GM21381 (cell line): ENCODE results near the gene EPHA1.

ENCODE experiments used
- ATAC-seq: cut with Tn5 transposase; IDR thresholded peaks from one replicate; pipeline ENCODE4 v1.9.1; 2021; ENCODE audit warnings: mild to moderate bottlenecking, moderate library complexity; ENCODE audit not compliant: unreplicated experiment

EPHA1 gene

DNA sequence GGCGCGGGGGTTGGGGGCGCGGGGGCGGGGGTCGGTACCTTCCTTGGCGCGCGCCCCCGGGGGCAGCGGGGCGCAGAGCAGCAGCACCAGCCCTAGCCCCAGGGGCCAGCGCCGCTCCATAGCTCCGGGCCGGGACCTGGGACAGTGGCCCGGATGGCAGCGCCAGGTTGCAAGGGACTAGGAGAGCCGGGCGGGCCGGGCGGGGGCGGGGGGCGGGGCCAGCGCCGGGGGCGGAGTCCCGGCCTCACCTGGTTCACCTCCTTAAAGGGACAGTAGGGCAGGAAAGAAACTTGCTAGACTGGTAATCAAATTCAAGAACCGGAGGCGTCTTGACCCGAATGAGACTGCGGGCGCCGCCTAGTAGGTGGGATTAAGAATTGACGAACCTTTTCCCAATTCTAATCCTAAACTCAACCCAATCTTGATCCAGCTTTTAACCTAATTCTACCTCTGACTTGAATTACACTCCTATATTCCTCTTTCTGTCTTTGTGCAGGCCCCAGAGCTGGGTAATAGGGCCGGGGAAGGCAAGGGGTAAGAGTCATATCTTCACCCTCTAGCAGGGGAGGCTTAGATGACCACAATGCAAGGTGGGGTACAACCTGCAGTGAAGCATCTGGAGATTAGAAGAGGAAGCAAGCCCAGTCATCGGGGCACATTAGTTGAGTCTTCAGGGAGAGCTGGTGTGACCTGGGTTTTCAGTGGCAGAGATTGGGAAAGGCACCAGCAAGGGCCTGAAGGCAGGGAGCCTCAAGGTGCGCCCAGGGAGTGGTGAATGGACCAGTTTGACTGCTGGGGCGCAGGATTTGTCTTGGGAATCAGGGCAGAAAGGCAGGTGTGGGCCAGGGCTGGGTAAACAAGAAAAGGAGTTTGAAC is at the start of gene EPHA1:
TSS of gene EPHA1 (minus strand) at position 171 of the 876 bp plus-strand sequence. CDS start at position 120, 51 bp downstream.
- no peak for ATAC-seq

- no peak for ATAC-seq
These were observed 49.6 kb upstream of the EPHA1 start for GRCh38 chr7:143458263-143458662.

- ATAC-seq = no peak
These were observed 48.5 kb upstream of the EPHA1 start for GRCh38 chr7:143456992-143457793.

DNA sequence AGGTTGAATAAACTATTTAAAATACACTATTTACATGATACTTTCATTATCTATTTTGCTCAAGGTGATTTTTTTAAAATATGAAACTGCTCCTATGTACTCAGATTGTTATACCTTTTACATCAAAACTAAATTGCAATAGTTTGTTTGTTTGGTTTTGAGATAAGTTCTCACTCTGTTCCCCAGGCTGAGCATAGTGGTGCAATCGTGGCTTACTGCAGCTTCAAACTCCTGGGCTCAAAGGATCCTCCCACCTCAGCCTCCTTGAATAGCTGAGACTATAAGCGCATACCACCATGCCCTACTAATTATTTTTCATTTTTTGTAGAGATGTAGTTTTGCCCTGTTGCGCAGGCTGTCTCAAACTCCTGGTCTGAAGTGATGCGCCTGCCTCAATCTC is 47.3 kb upstream of the EPHA1 start:
- ATAC-seq = no peak

- ATAC-seq = no peak
These were observed 46.8 kb upstream of the EPHA1 start for GRCh38 chr7:143455491-143455890.

GRCh38 chr7:143454091-143454680 is 45.5 kb upstream of the EPHA1 start:
- ATAC-seq = no peak

- ATAC-seq = no peak
These were observed 43.8 kb upstream of the EPHA1 start for GRCh38 chr7:143452495-143452894.

- ATAC-seq = no peak
These were observed 43.1 kb upstream of the EPHA1 start for GRCh38 chr7:143451746-143452145.

DNA sequence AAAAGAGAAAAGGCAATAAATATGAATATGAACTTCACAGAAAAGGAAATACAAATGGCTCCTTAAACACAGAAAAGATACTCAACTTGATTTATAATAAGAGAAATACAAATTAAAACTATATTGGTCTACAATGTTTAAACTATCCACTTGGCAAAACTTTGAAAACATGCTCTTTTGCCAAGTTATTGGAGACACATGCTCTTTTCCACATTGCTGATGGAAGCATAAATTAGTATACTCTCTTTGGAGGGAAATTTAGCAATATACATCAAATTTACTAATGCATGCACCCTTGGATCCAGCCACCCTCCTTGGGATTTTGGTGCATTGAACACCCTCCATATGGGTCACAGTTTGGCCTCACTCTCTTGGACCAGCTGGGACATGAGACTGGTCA is 42.5 kb upstream of the EPHA1 start:
- no peak for ATAC-seq

GRCh38 chr7:143449793-143450192 is 41.1 kb upstream of the EPHA1 start:
- ATAC-seq = no peak

GRCh38 chr7:143448429-143448828 is 39.8 kb upstream of the EPHA1 start:
- ATAC-seq = no peak

DNA sequence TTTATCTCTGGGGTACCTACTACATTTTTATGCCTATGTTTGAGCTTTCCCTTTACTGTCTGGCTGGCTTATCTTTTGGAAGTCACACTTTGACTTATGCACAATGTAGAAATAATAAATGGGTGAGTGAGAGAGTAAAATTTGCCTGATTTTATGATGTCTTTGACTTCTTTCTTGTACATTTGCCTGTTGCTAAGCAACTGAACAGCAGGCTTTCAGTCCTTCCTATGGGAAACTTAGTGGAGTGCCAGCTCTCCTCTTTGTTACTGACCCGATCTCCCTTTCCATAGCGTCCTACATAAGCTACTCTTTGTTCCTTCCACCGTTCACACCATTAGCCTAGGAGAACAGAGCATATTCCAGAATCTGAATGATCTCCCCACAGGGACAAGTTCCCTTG is 38.8 kb upstream of the EPHA1 start:
- no peak for ATAC-seq

DNA sequence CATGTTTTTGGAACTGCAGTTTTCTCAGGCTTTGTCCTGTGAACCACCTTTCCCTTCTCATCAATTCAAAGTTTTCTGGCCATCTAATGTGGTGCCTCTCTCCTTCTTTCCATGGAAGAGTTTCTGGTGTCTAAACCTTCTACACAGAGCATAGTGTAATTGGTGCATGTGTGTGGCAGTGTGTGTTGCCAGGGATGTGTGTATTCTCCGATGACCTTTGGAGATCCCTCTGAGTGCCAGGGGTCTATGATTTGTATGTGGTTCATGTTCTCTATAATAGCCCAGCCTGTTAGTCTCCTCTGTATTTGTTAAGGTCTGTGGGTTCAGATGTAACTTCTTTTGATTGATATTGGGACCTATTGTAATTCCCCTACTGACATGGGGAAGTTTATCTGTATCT is 36.1 kb upstream of the EPHA1 start:
- no peak for ATAC-seq

DNA sequence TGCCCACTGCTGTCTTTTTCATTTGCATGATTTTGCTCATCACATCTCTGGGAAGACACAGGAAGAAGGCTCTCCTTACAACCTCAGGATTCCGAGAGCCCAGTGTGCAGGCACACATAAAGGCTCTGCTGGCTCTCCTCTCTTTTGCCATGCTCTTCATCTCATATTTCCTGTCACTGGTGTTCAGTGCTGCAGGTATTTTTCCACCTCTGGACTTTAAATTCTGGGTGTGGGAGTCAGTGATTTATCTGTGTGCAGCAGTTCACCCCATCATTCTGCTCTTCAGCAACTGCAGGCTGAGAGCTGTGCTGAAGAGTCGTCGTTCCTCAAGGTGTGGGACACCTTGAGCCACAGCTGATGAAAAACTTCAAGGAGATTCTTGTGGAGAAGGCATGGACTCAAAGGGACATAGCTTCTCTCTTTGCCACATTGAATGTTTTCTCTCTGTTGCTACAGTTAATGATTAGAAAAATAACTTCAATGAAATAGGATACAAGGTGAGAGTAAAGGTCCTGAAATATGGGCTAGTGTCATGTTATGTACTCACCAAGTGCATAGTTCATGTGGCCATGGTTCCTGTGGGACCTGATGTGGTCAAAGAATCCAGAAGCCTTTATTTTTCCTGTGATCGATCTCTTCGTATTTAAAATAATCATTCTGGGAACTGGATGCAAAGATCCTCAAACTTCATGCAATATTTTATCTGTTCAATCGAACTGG is 35.6 kb upstream of the EPHA1 start:
- no peak for ATAC-seq

DNA sequence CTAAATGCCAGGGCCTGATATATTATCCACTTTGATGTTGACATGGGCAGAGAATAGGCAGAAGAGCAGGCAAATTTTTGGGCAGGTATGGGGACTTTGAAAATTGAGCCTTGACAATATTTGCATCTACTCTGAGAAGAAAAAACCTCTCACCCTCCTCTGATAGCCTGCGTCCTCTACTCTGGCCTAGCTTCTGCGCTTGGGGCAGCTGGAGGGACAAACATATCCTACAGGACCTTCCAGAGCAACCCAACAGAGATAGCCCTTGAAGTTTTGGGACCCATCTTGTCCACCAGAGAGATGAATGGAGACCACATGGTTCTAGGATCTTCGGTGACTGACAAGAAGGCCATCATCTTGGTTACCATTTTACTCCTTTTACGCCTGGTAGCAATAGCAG is 34.5 kb upstream of the EPHA1 start, which contains the start of gene TAS2R60:
TSS of gene TAS2R60 (plus strand) at position 301 of the 400 bp plus-strand sequence. CDS start at position 301, 0 bp downstream.
- no peak for ATAC-seq

GRCh38 chr7:143439866-143440265 is 31.2 kb upstream of the EPHA1 start:
- no peak for ATAC-seq

DNA sequence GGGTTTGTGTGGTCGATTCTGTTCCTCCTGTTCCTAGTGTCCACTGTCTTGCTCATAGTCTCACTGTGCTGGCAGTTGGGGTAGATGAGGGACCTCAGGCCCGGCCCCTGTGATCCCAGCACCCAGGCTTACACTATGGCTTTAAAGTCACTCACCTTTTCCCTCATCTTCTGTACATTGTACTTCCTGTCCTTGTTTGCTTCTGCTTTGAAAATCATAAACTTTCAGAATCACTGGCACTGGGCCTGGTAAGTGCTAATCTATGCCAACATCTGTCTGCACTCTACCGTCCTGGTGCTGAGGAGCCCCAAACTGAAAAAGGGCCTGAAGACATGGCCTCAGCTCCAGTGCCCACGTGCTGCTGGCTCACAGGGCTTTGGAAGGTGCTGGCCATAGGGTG is 28.9 kb upstream of the EPHA1 start:
- no peak for ATAC-seq

DNA sequence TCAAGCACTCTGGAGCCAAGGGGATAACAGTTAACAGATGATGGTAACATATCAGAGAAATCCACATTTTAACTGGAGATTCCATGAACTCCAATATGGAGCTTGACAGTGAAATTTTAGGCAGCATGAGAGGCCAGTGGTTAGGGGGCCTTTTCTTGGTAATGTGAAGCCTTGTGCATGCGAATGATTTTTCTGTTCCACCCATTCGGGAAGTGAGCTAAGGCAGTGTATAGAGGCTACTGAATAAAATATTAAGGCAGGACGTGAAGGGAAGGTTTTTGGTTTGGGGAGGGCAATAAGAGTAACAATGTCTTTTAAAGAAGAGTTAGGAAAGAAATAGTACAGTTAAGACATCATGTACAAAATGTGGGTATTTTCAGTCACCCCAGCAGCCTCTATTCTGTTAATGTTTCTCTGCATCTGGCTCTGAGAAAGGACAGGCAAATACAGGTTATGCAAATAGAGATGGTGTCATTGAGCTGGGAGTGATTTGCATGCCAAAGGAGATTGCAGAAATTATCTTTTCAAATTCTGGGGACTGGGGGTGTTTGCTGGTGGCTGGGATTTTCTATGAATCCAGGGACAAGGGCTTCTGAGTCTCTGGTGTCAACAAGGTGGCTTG is 27.8 kb upstream of the EPHA1 start:
- peak; percentile 90 for ATAC-seq

DNA sequence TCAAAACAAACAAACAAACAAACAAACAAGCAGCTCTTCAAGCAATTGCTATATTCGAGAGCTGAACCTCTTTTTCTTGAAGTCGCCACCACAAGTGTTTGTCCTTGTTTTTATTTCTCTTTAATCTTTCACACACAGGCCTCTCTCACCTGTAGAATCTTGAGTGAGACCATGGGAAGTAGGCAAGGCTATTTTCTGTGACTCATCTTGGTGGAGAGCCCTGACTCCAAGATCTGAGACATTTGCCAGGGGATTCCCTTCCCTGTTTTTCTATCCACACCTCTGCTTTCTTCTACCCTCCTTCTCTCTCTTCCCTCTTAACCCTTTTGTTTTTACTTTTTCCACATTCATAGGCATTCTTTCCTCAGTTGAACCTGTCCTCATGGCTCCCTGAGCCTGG is 26.6 kb upstream of the EPHA1 start:
- ATAC-seq = no peak

DNA sequence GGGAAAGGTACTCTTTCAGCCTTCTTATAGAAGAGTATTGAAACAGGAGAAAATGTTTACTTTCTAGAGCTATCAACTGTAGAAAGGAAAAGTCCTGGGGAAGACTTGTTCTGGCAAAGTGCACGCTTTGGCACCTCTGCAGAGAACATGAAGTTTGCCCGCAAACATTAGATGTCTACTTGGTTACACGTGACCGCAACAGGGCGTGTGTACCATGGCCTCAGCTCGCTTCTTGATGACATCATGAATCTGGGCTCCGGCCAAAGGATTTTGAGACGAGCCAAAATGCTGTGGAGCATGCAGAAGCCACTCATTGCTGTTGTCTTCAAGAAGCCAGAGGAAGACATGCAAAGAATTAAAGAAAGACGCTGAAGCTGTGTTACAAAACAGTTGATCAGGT is 26.0 kb upstream of the EPHA1 start:
- no peak for ATAC-seq
